Mucosa of descending colon (tissue), 3 donors: ENCODE data around the gene GLYATL3. TPM values are rescaled to one million over a fixed set of nuclear protein-coding genes. Genes with fewer than 3 reads are reported as not detected.
A peak's percentile ranks its signal among the peaks of the same experiment; 100 is the strongest.

Experiments
- ATAC-seq: fragments of 200-7000 bp; cut with Tn5 transposase; one replicate; pipeline ENCODE4 v1.9.1; 2020; ENCODE audit warnings: mild to moderate bottlenecking, moderate library complexity
- DNase-seq, 3 donors: peaks; one replicate each; pipeline ENCODE4 v3.0.0-alpha.2; 2020
- H3K36me3 ChIP-seq: fragments of 200-600 bp; one replicate; pipeline ENCODE4 v1.8.0; 2021; ENCODE audit warnings: low read depth, mild to moderate bottlenecking
- H3K4me1 ChIP-seq: fragments of 200-600 bp; one replicate; pipeline ENCODE4 v1.8.0; 2021; ENCODE audit warnings: low read depth, mild to moderate bottlenecking
- H3K4me3 ChIP-seq: fragments of 200-600 bp; one replicate; pipeline ENCODE4 v1.8.0; 2021; ENCODE audit warnings: mild to moderate bottlenecking
- H3K9me3 ChIP-seq: fragments of 200-600 bp; one replicate; pipeline ENCODE4 v1.8.0; 2021; ENCODE audit warnings: mild to moderate bottlenecking
- intact Hi-C, 2 donors: fragments of 100-400 bp; cut with DNase I in 1 of 2; cut with micrococcal nuclease in 1 of 2; formaldehyde crosslinking; loops; one replicate each; pipeline versions ENCODE4 v1.11.0 to v1.11.1; 2022; cut with DNase I, micrococcal nuclease
- total RNA-seq, 3 donors: library from RNA; stranded (reverse); fragmentation: NEBNext Ultra II Directional in 2 of 3; extraction: Animal tissue kit (Norgen Biotek cat#: 25700) in 2 of 3; gene quantifications; one replicate each; pipeline versions ENCODE4 v1.2.1 to v1.2.4, GENCODE V29; 2021 to 2023
- TF ChIP-seq, protein P1 (sequence below): fragments of 200-600 bp; IDR thresholded peaks from one replicate; pipeline ENCODE4 v1.8.0; 2022; ENCODE audit warnings: antibody characterized with exemption, mild to moderate bottlenecking
- donor health status: DM: no; HTN: no; CAD: no; lungs with moderate emphysema.
- donor health status: DM: no; HTN: no; CAD: no.
- donor health status: DM: no; HTN: yes; CAD: no.

Gene GLYATL3
- total RNA-seq, 3 donors from 2014 or later, result not detected

GRCh38 chr6:49516147-49516505 lies 16.4 kb downstream of the GLYATL3 start:
- H3K4me3 ChIP-seq, result no peak overlapping the region
- H3K36me3 ChIP-seq, result no peaks in the 10 kb centered on the region
- DNase-seq, result no peak
- intact Hi-C loops, result no loop called here
- H3K9me3 ChIP-seq, result no peaks in the 10 kb centered on the region
- no peak for ATAC-seq
- TF ChIP-seq, protein P1, sequence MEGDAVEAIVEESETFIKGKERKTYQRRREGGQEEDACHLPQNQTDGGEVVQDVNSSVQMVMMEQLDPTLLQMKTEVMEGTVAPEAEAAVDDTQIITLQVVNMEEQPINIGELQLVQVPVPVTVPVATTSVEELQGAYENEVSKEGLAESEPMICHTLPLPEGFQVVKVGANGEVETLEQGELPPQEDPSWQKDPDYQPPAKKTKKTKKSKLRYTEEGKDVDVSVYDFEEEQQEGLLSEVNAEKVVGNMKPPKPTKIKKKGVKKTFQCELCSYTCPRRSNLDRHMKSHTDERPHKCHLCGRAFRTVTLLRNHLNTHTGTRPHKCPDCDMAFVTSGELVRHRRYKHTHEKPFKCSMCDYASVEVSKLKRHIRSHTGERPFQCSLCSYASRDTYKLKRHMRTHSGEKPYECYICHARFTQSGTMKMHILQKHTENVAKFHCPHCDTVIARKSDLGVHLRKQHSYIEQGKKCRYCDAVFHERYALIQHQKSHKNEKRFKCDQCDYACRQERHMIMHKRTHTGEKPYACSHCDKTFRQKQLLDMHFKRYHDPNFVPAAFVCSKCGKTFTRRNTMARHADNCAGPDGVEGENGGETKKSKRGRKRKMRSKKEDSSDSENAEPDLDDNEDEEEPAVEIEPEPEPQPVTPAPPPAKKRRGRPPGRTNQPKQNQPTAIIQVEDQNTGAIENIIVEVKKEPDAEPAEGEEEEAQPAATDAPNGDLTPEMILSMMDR, result no peak
- H3K4me1 ChIP-seq, result no peaks in the 10 kb centered on the region

- intact Hi-C loops, result no loop called here
- TF ChIP-seq, protein P1, result no peak
- DNase-seq, result no peak
- no peak overlapping the region for H3K4me3 ChIP-seq
- no peak for ATAC-seq
- no peaks in the 10 kb centered on the region for H3K36me3 ChIP-seq
- no peaks in the 10 kb centered on the region for H3K9me3 ChIP-seq
- H3K4me1 ChIP-seq, result peaks cover 5% of the 10 kb centered on the region
Observed at GRCh38 chr6:49517919-49518318, 18.2 kb downstream of the GLYATL3 start.

- ATAC-seq (no peak), DNase-seq (no peak)
- Histone ChIP-seq H3K4me1 (peaks cover 11% of the 10 kb centered on the region), H3K36me3 (no peaks in the 10 kb centered on the region), H3K4me3 (no peak overlapping the region), H3K9me3 (no peaks in the 10 kb centered on the region)
- TF ChIP-seq, protein P1, result no peak
- intact Hi-C loops, result no loop called here
Observed at GRCh38 chr6:49519660-49520059, 19.9 kb downstream of the GLYATL3 start.

DNA sequence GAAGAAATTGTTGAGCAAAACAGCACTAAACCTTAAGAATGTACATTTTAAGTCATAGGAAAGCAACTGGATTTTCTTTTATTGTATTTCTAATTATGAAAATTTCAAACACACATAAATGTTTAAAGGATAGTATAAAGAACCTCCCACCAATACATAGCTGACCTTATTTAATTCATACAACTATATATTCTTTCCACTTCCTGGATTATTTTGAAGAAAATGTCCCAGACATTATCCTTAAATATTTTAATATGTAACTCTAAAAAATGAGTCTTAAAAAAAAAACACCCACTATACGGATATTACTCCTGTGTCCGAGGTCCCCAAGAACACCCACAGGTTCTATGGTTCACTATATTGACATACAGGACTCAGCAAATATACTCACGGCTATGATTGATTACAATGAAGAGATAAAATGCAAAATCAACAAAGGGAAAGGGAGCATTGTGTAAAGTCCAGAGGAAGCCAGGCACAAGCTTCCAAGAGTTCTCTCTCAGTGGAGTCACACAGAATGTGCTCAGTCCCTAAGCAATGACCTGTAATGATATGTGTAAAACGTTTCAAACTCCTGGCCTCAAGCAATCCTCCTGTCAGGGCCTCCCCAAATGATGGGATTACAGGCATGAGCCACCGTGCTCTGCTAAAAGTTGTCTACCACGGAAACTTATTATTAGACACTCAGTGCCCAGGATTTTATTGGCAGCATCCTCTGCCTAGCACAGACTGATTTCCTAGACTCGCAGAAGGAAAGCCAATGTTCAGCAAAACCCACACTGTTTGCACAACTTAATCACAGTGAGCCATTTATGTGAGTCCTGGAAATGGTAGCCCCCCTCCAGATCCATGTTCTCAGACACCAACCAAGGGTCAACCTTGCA lies 23.2 kb downstream of the GLYATL3 start:
- Histone ChIP-seq H3K4me3 (no peak overlapping the region), H3K9me3 (no peaks in the 10 kb centered on the region), H3K4me1 (peaks cover 11% of the 10 kb centered on the region), H3K36me3 (no peaks in the 10 kb centered on the region)
- ATAC-seq (peak; percentile 90), DNase-seq (peak in 1 of 3 donors; percentile 29)
- TF ChIP-seq, protein P1, result no peak
- intact Hi-C loops, result no loop called here

- TF ChIP-seq, protein P1, result no peak
- ATAC-seq (no peak), DNase-seq (no peak)
- peaks cover 11% of the 10 kb centered on the region for H3K4me1 ChIP-seq
- H3K4me3 ChIP-seq, result no peak overlapping the region
- intact Hi-C loops, result no loop called here
- H3K36me3 ChIP-seq, result no peaks in the 10 kb centered on the region
- no peaks in the 10 kb centered on the region for H3K9me3 ChIP-seq
Observed at GRCh38 chr6:49523901-49524300, 24.2 kb downstream of the GLYATL3 start.
